Panc1 (cell line): Measurements from ENCODE around the gene VSIR. TPM values are rescaled to one million over a fixed set of nuclear protein-coding genes. Genes with fewer than 3 reads are reported as not detected.

Experiments used
- ATAC-seq: fragments of 200-7000 bp; cut with Tn5 transposase; 2 replicates; pipeline ENCODE4 v1.9.1; 2020; ENCODE audit warnings: mild to moderate bottlenecking, moderate library complexity
- BruUV-seq: library from RNA; stranded (reverse); fragments of 400-500 nt; replicated peaks from 2 replicates; lab custom pipeline; 2021; lab: Mats Ljungman, UMichigan
- CTCF ChIA-PET: fragments of 300-600 bp; sonication (Branson Sonifier 250); formaldehyde crosslinking; loops from one replicate; lab custom pipeline; 2022; ENCODE audit warnings: antibody characterized with exemption; lab: Charles Lee
- POLR2A ChIA-PET: fragments of 300-600 bp; sonication (Branson Sonifier 250); formaldehyde crosslinking; loops from one replicate; lab custom pipeline; 2022; ENCODE audit warnings: antibody characterized with exemption; lab: Charles Lee
- DNase-seq: peaks from one replicate; pipeline ENCODE4 v3.0.0-alpha.2; 2010; ENCODE audit warnings: low read depth, low spot score
- H3K27ac ChIP-seq: 2 replicates; pipeline ENCODE4 v1.5.1; 2011; ENCODE audit warnings: mild to moderate bottlenecking, low read length, inconsistent platforms
- H3K27me3 ChIP-seq: fragments of 200-500 bp; sonication (Bioruptor generic); 2 replicates; pipeline ENCODE4 v1.6.0; 2014; ENCODE audit warnings: low read length, inconsistent platforms; ENCODE audit not compliant: control insufficient read depth, insufficient read depth
- H3K36me3 ChIP-seq: fragments of 200-500 bp; sonication (Bioruptor generic); 2 replicates; pipeline ENCODE4 v1.5.1; 2014; ENCODE audit warnings: inconsistent platforms, mild to moderate bottlenecking, low read length, moderate library complexity; ENCODE audit not compliant: control insufficient read depth, insufficient read depth
- H3K4me1 ChIP-seq: 2 replicates; pipeline ENCODE4 v1.5.1; 2011; ENCODE audit warnings: inconsistent platforms, mild to moderate bottlenecking, low read length, moderate library complexity; ENCODE audit not compliant: control insufficient read depth, insufficient read depth
- H3K4me3 ChIP-seq, 2 experiments: 2 replicates each; pipeline ENCODE4 v1.5.1; 2011 to 2012; ENCODE audit warnings: low read depth in 2 of 2, low read length in 2 of 2, mild to moderate bottlenecking in 2 of 2, inconsistent platforms in 1 of 2, moderate library complexity in 1 of 2
- H3K9me3 ChIP-seq: fragments of 200-500 bp; sonication (Bioruptor generic); 2 replicates; pipeline ENCODE4 v1.5.1; 2014; ENCODE audit warnings: low read depth, mild to moderate bottlenecking, inconsistent platforms, low read length, moderate library complexity; ENCODE audit not compliant: control insufficient read depth, insufficient read depth
- CTCF ChIP-seq: fragments of 450-650 bp; IDR thresholded peaks from 2 replicates; pipeline ENCODE4 v1.5.1; 2017; ENCODE audit warnings: mild to moderate bottlenecking
- POLR2AphosphoS5 ChIP-seq: IDR thresholded peaks from 2 replicates; pipeline ENCODE4 v1.6.1; 2012; ENCODE audit warnings: mild to moderate bottlenecking, low read depth, low read length, moderate library complexity
- REST ChIP-seq, 2 experiments: IDR thresholded peaks; 2 replicates each; pipeline ENCODE4 v1.6.1; 2011 to 2012; ENCODE audit warnings: low read depth in 2 of 2, control low read depth in 1 of 2, low read length in 1 of 2, mild to moderate bottlenecking in 1 of 2, moderate library complexity in 1 of 2; ENCODE audit not compliant: insufficient read depth in 1 of 2
- SIN3A ChIP-seq: IDR thresholded peaks from 2 replicates; pipeline ENCODE4 v1.6.1; 2012; ENCODE audit warnings: low read depth, mild to moderate bottlenecking, low read length, moderate library complexity, borderline replicate concordance; ENCODE audit not compliant: insufficient read depth
- TCF7L2 ChIP-seq: IDR thresholded peaks from 2 replicates; pipeline ENCODE4 v1.6.1; 2011; ENCODE audit warnings: mild to moderate bottlenecking, low read depth, low read length, inconsistent platforms
- in situ Hi-C: cut with HindIII; loops from 2 replicates; pipeline ENCODE4 v1.10.0; 2016; ENCODE audit warnings: low sequenced_read_pairs, low pct_unique_long_range_greater_than_20kb
- intact Hi-C: fragments of 100-400 bp; cut with micrococcal nuclease; formaldehyde crosslinking; loops from one replicate; pipeline ENCODE4 v1.10.0; 2022; ENCODE audit not compliant: unreplicated experiment
- total RNA-seq: library from RNA; stranded (reverse); gene quantifications from one replicate; pipeline ENCODE4 v1.2.1, GENCODE V29; 2021; ENCODE audit not compliant: unreplicated experiment

VSIR gene
- total RNA-seq, 1 experiment from 2014 or later, result 34.9 TPM

GRCh38 chr10:71783917-71784678 lies 10.8 kb upstream of the VSIR start:
- in situ Hi-C loops (no loop called here), intact Hi-C loops (no loop called here)
- H3K4me3 ChIP-seq, result no peak overlapping the region
- ATAC-seq (no peak), DNase-seq (no peak)
- no peak for TF ChIP-seq CTCF
- TF ChIP-seq REST (IDR thresholded peaks at IDR 0.05; ENCODE audit: insufficient read depth in 1 of 2, low read depth in 2 of 2, low read length in 1 of 2), result no peak
- TF ChIP-seq SIN3A, result no peak
- TF ChIP-seq TCF7L2, result no peak
- TF ChIP-seq POLR2AphosphoS5, result no peak
- no peaks in the 10 kb centered on the region for H3K9me3 ChIP-seq
- H3K36me3 ChIP-seq, result no peaks in the 10 kb centered on the region
- H3K27ac ChIP-seq, result no peak overlapping the region
- no peaks in the 10 kb centered on the region for H3K27me3 ChIP-seq
- CTCF ChIA-PET, result interaction anchor here (0.5 kb wide), 1 partner anchor 114 kb away, joined by 3 read pairs; no protein-coding TSS in a partner anchor
- BruUV-seq, result no TSS peak
- POLR2A ChIA-PET, result no interaction called here
- 0 out of 2 replicates have a peak, but pooled peaks cover 5% of the 10 kb centered on the region for H3K4me1 ChIP-seq

GRCh38 chr10:71782917-71783490 lies 9.7 kb upstream of the VSIR start:
- Histone ChIP-seq H3K27me3 (no peaks in the 10 kb centered on the region), H3K4me3 (no peak overlapping the region), H3K27ac (no peak overlapping the region), H3K4me1 (0 out of 2 replicates have a peak, but pooled peaks cover 5% of the 10 kb centered on the region), H3K9me3 (no peaks in the 10 kb centered on the region), H3K36me3 (no peaks in the 10 kb centered on the region)
- in situ Hi-C loops, result no loop called here
- CTCF ChIA-PET, result no interaction called here
- ATAC-seq, result no peak
- intact Hi-C loops, result no loop called here
- TF ChIP-seq TCF7L2, result no peak
- no peak for TF ChIP-seq REST (IDR thresholded peaks at IDR 0.05; ENCODE audit: insufficient read depth in 1 of 2, low read depth in 2 of 2, low read length in 1 of 2)
- TF ChIP-seq SIN3A, result no peak
- TF ChIP-seq POLR2AphosphoS5, result no peak
- no peak for TF ChIP-seq CTCF
- POLR2A ChIA-PET, result no interaction called here
- DNase-seq, result no peak
- BruUV-seq, result no TSS peak
